Forelimb muscle (tissue), 1 donor: Measurements from ENCODE around the gene OR4N2. TPM values are rescaled to one million over a fixed set of nuclear protein-coding genes. Genes with fewer than 3 reads are reported as not detected.
"Not testable (repeated sequence)": the region's sequence is repeated elsewhere in the genome, so short reads cannot be mapped to it uniquely, and the experiment has no call there.

Experiments used
- DNase-seq: peaks from one replicate; pipeline ENCODE4 v3.0.0-alpha.2; 2013; ENCODE audit warnings: low read depth
- polyA plus RNA-seq: library from polyadenylated mRNA; unstranded; fragments of 120-200 nt; gene quantifications from one replicate; pipeline ENCODE4 v1.2.1, GENCODE V29; 2013; ENCODE audit not compliant: insufficient read length

The OR4N2 gene
- polyA plus RNA-seq, 1 donor = not detected

DNA sequence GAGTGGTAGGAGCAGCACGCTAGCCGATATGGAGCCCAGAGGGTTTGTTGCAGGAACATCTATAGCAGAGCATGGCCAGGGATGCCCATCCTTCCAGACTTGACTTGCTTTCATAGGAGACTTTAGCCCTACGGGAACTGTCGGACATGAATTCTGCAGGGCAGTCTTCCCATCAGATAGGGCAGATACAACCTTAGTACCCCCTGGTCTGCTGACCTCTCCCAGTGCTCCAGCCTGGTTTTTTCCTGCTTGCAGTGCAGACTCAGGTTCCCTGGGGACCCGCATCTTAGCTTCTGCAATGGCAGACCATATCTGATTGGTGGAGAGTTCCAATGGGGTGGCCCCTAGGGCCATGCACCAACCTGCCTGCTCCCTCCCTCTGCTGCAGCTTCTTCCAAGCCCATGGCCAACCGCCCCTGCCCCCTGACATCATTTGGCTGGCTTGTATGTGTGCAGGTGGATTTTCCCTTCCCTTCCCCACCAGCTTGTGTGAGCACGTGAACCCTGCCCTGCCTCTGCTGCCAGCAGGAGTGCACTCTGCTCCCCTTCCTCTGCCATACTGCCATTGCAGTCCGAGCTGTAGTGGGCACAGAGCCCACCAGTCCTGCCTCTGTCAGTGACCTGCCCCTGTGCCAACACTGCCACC is 30.8 kb downstream of the OR4N2 start:
- DNase-seq = not testable (repeated sequence)

DNA sequence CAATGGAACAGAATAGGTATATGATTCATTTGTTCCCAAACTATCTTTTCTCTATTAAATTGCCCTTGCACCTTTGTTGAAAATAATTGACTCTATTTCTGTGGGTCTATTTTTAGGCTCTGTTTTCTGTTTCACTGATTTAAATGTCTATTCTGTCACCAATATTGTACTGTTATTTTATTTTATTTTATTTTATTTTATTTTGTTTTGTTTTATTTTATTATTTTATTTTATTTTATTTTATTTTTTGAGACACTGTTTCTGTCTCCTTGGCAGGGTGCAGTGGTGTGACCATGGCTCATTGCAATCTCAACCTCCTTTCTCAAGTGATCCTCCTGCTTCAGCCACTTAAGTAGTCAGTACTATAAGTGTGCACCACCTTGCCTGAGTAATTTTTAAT is 34.9 kb downstream of the OR4N2 start:
- no peak for DNase-seq

DNA sequence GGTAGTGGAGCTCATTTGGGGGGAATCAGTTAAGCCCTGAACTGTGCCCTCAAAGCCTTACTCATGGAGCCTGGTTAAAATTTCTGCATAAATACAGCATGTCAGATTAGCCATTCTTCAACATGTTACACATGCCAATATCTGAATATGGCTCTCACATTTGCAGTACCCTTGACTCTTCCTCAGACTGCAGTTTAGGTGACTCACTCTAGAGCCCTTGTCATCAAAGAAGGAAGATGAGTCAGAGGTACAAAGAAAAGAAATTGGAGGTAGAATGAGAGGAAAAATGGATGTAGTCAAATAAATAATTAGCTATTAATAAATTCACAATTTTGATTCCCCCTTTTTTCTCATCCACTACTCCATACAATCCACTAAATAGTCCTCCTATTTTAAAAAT is 47.8 kb downstream of the OR4N2 start:
- DNase-seq = no peak

DNA sequence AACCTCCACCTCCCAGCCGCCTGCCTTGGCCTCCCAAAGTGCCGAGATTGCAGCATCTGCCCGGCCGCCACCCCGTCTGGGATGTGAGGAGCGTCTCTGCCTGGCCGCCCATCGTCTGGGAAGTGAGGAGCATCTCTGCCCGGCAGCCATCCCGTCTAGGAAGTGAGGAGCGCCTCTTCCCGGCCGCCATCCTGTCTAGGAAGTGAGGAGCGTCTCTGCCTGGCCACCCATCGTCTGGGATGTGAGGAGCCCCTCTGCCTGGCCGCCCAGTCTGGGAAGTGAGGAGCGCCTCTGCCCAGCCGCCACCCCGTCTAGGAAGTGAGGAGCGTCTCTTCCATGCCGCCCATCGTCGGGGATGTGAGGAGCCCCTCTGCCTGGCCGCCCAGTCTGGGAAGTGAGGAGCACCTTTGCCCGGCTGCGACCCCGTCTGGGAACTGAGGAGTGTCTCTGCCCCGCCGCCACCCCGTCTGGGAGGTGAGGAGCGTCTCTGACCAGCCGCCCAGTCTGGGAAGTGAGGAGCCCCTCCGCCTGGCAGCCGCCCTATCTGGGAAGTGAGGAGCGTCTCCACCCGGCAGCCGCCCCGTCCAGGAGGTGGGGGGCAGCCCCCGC is 62.6 kb downstream of the OR4N2 start:
- DNase-seq = not testable (repeated sequence)

DNA sequence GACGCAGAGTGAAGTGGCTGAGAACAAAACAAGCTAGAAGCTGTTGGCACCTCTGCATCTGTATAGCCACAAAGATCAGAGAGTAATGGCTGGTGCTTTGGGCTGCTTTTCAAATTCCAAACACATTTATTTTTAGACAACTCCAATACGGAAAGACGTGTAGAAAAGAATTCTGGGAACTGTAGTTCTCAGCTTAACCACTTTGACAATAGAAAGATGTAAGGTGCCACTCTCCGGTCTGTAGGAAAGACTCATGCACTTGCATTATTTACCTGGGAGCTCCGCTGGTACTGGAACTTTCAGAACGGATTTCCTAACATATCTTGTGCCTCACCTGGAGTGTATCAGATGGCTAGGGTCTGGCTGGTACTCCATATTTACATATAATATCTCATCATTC is 69.6 kb downstream of the OR4N2 start:
- no peak for DNase-seq

DNA sequence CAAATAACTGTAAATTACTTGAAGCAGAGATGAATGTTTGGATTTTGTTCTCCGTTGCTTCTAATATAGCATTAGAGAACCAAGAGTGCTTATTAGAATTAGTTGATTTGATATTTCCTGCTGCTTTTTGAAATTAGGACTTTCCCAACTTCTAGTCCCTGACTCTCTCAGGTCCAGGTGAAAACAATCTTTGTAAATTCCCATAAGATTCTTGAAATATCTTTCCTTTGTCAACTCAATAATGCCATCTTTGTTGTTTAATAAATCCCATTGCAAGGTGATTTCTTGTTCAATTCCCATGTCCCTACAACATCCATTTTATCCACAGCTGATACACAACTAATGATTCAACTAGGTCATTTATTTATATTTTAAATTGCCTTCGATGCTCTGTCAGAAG is 71.3 kb downstream of the OR4N2 start, which contains the start of gene OR4K2:
OR4K2 (plus strand) TSS at position 301 of the 400 bp plus-strand sequence. CDS start 1,126 bp downstream, outside the sequence.
- no peak for DNase-seq

DNA sequence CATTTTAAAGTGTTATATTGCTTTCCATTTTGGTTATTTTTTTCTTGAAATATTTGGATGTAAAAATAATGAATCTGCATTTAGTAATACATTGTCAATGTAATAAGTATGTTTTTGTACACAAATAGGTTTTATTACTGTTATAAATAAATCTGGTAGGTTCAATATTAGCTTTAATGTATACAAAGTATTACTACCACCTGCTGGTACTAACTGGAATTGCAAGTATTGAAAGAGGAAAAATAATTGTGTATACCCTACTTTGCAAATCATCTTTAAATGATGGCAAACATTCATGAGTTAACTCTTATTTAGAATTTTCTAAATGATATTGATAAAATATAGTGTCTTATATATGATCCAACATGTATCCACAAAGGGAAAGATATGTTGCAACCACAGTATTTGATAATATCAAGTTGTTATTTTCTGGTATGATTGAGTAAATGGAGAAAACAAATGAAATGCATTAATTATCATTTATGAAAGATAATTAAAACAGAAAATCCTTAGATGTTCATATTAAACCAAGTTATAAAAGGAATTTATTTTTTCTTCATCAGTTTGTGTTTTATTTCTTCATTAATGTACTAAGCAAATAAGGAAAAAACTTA is 74.6 kb downstream of the OR4N2 start:
- DNase-seq = no peak

Other genes starting within 250 kb of the OR4N2 start
- not detected for gene OR11H2, start 89.9 kb upstream of the OR4N2 start, polyA plus RNA-seq
- gene OR4Q3, start 60.2 kb upstream of the OR4N2 start, polyA plus RNA-seq = not detected
- not detected for gene OR4M1, start 30.3 kb upstream of the OR4N2 start, polyA plus RNA-seq
- not detected for gene OR4K2, start 71.4 kb downstream of the OR4N2 start, polyA plus RNA-seq
- gene OR4K5, start 116.8 kb downstream of the OR4N2 start, polyA plus RNA-seq = not detected
- not detected for gene OR4K1, start 127.1 kb downstream of the OR4N2 start, polyA plus RNA-seq
- not detected for gene OR4K15, start 171.8 kb downstream of the OR4N2 start, polyA plus RNA-seq
- gene OR4Q2, start 198.4 kb downstream of the OR4N2 start, polyA plus RNA-seq = not detected
- not detected for gene OR4K14, start 215.5 kb downstream of the OR4N2 start, polyA plus RNA-seq
- 0.03 TPM for gene OR4K13, start 232.3 kb downstream of the OR4N2 start, polyA plus RNA-seq